HepG2 (cell line): Measurements from ENCODE around the gene AGR3. TPM values are rescaled to one million over a fixed set of nuclear protein-coding genes. Genes with fewer than 3 reads are reported as not detected.

Experiments used
- ATAC-seq: fragments of 200-7000 bp; cut with Tn5 transposase; 3 replicates; pipeline ENCODE4 v1.9.1; 2020; ENCODE audit warnings: mild to moderate bottlenecking, moderate library complexity
- BruUV-seq: library from RNA; stranded (reverse); fragments of 400-500 nt; replicated peaks from 2 replicates; lab custom pipeline; 2021; lab: Mats Ljungman, UMichigan
- CTCF ChIA-PET: fragments of 300-600 bp; formaldehyde crosslinking; extraction: SDS; loops from one replicate; lab custom pipeline; 2021; ENCODE audit warnings: low total read pairs, inconsistent platforms, low intra/inter-chr PET ratio; lab: Yijun Ruan, JAX
- POLR2A ChIA-PET: fragments of 350-600 bp; sonication (Branson Sonifier 250); formaldehyde crosslinking; loops from one replicate; lab custom pipeline; 2020; ENCODE audit warnings: antibody characterized with exemption, inconsistent platforms; lab: Yijun Ruan, JAX
- DNase-seq: peaks from one replicate; pipeline ENCODE4 v3.0.0-alpha.2; 2015; ENCODE audit warnings: low spot score
- FAIRE-seq: peaks from 3 replicates; lab custom pipeline; 2011; peaks lifted over from hg19 to GRCh38; lab: Jason Lieb, UNC
- H2AFZ ChIP-seq: one replicate; pipeline ENCODE4 v1.6.1; 2011; ENCODE audit warnings: low read length, inconsistent platforms
- H3K27ac ChIP-seq: fragments of 300-600 bp; 3 replicates; pipeline ENCODE4 v1.8.0; 2011; ENCODE audit warnings: mixed run types, mild to moderate bottlenecking, mixed read lengths, low read length, inconsistent platforms; ENCODE audit not compliant: insufficient read depth; ENCODE audit errors: extremely low read length
- H3K27me3 ChIP-seq, 2 experiments: fragments of 200-600 bp in 1 of 2; 2 replicates in 1 of 2; 3 replicates in 1 of 2; pipeline versions ENCODE4 v1.6.0 to v1.8.0; 2011; ENCODE audit warnings: low read length in 2 of 2, mild to moderate bottlenecking in 2 of 2, moderate library complexity in 2 of 2, inconsistent platforms in 1 of 2; ENCODE audit not compliant: insufficient read depth in 2 of 2, control insufficient read depth in 1 of 2
- H3K36me3 ChIP-seq, 2 experiments: fragments of 200-600 bp in 1 of 2; replicated peaks in 1 of 2; 2 replicates in 1 of 2; 3 replicates in 1 of 2; pipeline versions ENCODE4 v1.5.1 to v1.8.0; 2011; ENCODE audit warnings: low read length in 2 of 2, inconsistent platforms in 1 of 2; ENCODE audit not compliant: insufficient read depth in 2 of 2, control insufficient read depth in 1 of 2
- H3K4me1 ChIP-seq: 2 replicates; pipeline ENCODE4 v1.5.1; 2012; ENCODE audit warnings: low read length, inconsistent platforms; ENCODE audit not compliant: insufficient read depth
- H3K4me2 ChIP-seq: 2 replicates; pipeline ENCODE4 v1.6.0; 2011; ENCODE audit warnings: low read depth, low read length, inconsistent platforms
- H3K4me3 ChIP-seq, 3 experiments: fragments of 200-600 bp in 1 of 3; sonication (generic), shearing (Covaris generic) in 1 of 3; replicated peaks in 1 of 3; 2 replicates each; pipeline ENCODE4 v1.5.1; 2011 to 2016; ENCODE audit warnings: low read length in 3 of 3, inconsistent platforms in 2 of 3, low read depth in 2 of 3, mild to moderate bottlenecking in 2 of 3, control low read depth in 1 of 3, mixed read lengths in 1 of 3; ENCODE audit not compliant: insufficient read depth in 1 of 3
- H3K79me2 ChIP-seq: one replicate; pipeline ENCODE4 v1.6.1; 2011; ENCODE audit warnings: low read length, inconsistent platforms; ENCODE audit not compliant: insufficient read depth
- H3K9ac ChIP-seq: 2 replicates; pipeline ENCODE4 v1.6.0; 2011; ENCODE audit warnings: mild to moderate bottlenecking, low read depth, low read length, inconsistent platforms; ENCODE audit not compliant: insufficient read depth
- H3K9me3 ChIP-seq: 2 replicates; pipeline ENCODE4 v1.5.1; 2012; ENCODE audit warnings: mild to moderate bottlenecking, low read length
- H4K20me1 ChIP-seq: 2 replicates; pipeline ENCODE4 v1.6.0; 2011; ENCODE audit warnings: inconsistent platforms, mild to moderate bottlenecking, low read length, moderate library complexity; ENCODE audit not compliant: insufficient read depth
- ATF2 ChIP-seq: sonication (generic); formaldehyde crosslinking; IDR thresholded peaks from 2 replicates; pipeline ENCODE4 v1.4.0; 2020; ENCODE audit warnings: missing genetic modification reagents
- JUN ChIP-seq: sonication (generic); formaldehyde crosslinking; IDR thresholded peaks from 2 replicates; pipeline ENCODE4 v1.4.0; 2020; ENCODE audit warnings: mild to moderate bottlenecking, missing genetic modification reagents
- MAZ ChIP-seq, 2 experiments: sonication (generic) in 1 of 2; formaldehyde crosslinking in 1 of 2; IDR thresholded peaks; 2 replicates each; pipeline versions ENCODE4 v1.5.0 to v1.6.1; 2012 to 2020; ENCODE audit warnings: low read depth in 2 of 2, mild to moderate bottlenecking in 2 of 2, borderline replicate concordance in 1 of 2, improper control_type of control experiment in 1 of 2, low read length in 1 of 2, missing genetic modification reagents in 1 of 2, moderate library complexity in 1 of 2
- MZF1 ChIP-seq: sonication (generic); formaldehyde crosslinking; IDR thresholded peaks from 2 replicates; pipeline ENCODE4 v1.8.1; 2023; ENCODE audit warnings: mild to moderate bottlenecking, missing genetic modification reagents, borderline replicate concordance
- ZNF280B ChIP-seq: sonication (generic); formaldehyde crosslinking; IDR thresholded peaks from 2 replicates; pipeline ENCODE4 v1.5.0; 2020; ENCODE audit warnings: missing genetic modification reagents, mild to moderate bottlenecking, borderline replicate concordance
- ZNF337 ChIP-seq: sonication (generic); formaldehyde crosslinking; IDR thresholded peaks from 2 replicates; pipeline ENCODE4 v1.5.1; 2020; ENCODE audit warnings: missing genetic modification reagents, low read depth, mild to moderate bottlenecking, borderline replicate concordance
- ZNF431 ChIP-seq: sonication (generic); formaldehyde crosslinking; IDR thresholded peaks from 2 replicates; pipeline ENCODE4 v1.9.0; 2022; ENCODE audit warnings: missing genetic modification reagents, low read depth, mild to moderate bottlenecking, borderline replicate concordance
- whole genome bisulfite sequencing: methylation state at CpG from one replicate; pipeline ENCODE4 v1.1.6; 2017; ENCODE audit warnings: low lambda C conversion rate; 5-methylcytosine and 5-hydroxymethylcytosine counted together
- in situ Hi-C: cut with HindIII; loops from 2 replicates; pipeline ENCODE4 v1.10.0; 2017; ENCODE audit warnings: low pct_unique_long_range_greater_than_20kb; ENCODE audit not compliant: extremely low pct_ligation_motif_present
- intact Hi-C: fragments of 100-400 bp; cut with micrococcal nuclease; formaldehyde crosslinking; loops from one replicate; pipeline ENCODE4 v1.10.0; 2022; ENCODE audit not compliant: unreplicated experiment
- polyA plus RNA-seq, 8 experiments: library from polyadenylated mRNA; depleted of rRNA in 3 of 8; stranded (reverse) in 7 of 8; unstranded in 1 of 8; fragments of >200 nt; fragmentation: Illumina TruSeq in 4 of 8; extraction: Trizol in 4 of 8; gene quantifications; 2 replicates each; pipeline versions ENCODE4 v1.2.1 to v1.2.3, GENCODE V29; 2011 to 2016; ENCODE audit warnings: low read depth in 4 of 8, missing spikeins in 1 of 8, mixed read lengths in 1 of 8; ENCODE audit not compliant: insufficient read depth in 1 of 8
- total RNA-seq, 5 experiments: library from RNA; depleted of rRNA; stranded (reverse); fragments of >200 nt; fragmentation: Illumina TruSeq; extraction: Trizol; gene quantifications; 2 replicates each; pipeline ENCODE4 v1.2.3, GENCODE V29; 2016; ENCODE audit warnings: low read depth in 1 of 5
- TF ChIP-seq, protein P1 (sequence below): IDR thresholded peaks from 2 replicates; pipeline ENCODE4 v1.6.1; 2012; ENCODE audit warnings: low read length, improper control_type of control experiment

AGR3 gene
- total and polyA plus RNA-seq, 2 of the 13 experiments (the other 11 are each of a cell fraction or from before 2014, with no cell fraction given): not detected

DNA sequence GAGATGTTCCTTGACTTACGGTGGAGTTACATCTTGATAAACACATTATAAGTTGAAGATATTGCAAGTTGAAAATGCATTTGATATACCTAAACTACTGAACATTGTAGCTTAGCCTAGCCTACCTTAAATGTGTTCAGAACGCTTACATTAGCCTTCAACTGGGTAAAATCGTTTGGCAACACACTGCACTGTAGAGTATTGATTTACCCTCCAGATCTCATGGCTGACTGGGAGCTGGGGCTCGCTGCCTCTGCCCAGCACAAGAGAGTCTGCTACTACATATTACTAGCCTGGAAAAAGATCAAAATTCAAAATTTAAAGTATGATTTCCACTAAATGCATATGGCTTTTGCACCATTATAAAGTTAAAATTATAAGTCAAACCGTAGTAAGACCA, 7.5 kb upstream of the AGR3 start:
- CTCF ChIA-PET: no interaction called here
- Histone ChIP-seq H3K79me2 (no peaks in the 10 kb centered on the region), H4K20me1 (no peaks in the 10 kb centered on the region), H3K4me1 (no peaks in the 10 kb centered on the region), H3K9me3 (no peaks in the 10 kb centered on the region), H3K27ac (no peak overlapping the region), H3K27me3 (no peaks in the 10 kb centered on the region), H3K4me3 (no peak overlapping the region), H3K36me3 (no peaks in the 10 kb centered on the region), H2AFZ (no peak overlapping the region), H3K4me2 (no peak overlapping the region), H3K9ac (no peak overlapping the region)
- POLR2A ChIA-PET: no interaction called here
- intact Hi-C loops (no loop called here), in situ Hi-C loops (no loop called here)
- FAIRE-seq (no peak), ATAC-seq (peak; percentile 71), DNase-seq (no peak)
- no peak for TF ChIP-seq MZF1
- TF ChIP-seq JUN (CRISPR knock-in tag): no peak
- no peak for TF ChIP-seq ZNF280B (CRISPR knock-in tag)
- no peak for TF ChIP-seq ZNF431
- TF ChIP-seq ZNF337 (CRISPR knock-in tag): no peak
- TF ChIP-seq, protein P1, sequence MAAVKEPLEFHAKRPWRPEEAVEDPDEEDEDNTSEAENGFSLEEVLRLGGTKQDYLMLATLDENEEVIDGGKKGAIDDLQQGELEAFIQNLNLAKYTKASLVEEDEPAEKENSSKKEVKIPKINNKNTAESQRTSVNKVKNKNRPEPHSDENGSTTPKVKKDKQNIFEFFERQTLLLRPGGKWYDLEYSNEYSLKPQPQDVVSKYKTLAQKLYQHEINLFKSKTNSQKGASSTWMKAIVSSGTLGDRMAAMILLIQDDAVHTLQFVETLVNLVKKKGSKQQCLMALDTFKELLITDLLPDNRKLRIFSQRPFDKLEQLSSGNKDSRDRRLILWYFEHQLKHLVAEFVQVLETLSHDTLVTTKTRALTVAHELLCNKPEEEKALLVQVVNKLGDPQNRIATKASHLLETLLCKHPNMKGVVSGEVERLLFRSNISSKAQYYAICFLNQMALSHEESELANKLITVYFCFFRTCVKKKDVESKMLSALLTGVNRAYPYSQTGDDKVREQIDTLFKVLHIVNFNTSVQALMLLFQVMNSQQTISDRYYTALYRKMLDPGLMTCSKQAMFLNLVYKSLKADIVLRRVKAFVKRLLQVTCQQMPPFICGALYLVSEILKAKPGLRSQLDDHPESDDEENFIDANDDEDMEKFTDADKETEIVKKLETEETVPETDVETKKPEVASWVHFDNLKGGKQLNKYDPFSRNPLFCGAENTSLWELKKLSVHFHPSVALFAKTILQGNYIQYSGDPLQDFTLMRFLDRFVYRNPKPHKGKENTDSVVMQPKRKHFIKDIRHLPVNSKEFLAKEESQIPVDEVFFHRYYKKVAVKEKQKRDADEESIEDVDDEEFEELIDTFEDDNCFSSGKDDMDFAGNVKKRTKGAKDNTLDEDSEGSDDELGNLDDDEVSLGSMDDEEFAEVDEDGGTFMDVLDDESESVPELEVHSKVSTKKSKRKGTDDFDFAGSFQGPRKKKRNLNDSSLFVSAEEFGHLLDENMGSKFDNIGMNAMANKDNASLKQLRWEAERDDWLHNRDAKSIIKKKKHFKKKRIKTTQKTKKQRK: no peak
- no peak for TF ChIP-seq ATF2 (CRISPR knock-in tag)
- no peak for TF ChIP-seq MAZ (IDR thresholded peaks at IDR 0.05; ENCODE audit: borderline replicate concordance, low read depth, low read length)
- no peak for TF ChIP-seq MAZ (CRISPR knock-in tag; IDR thresholded peaks at IDR 0.05; ENCODE audit: low read depth)
- WGBS: 19% methylated on average over 5 of the region's 5 CpGs
- BruUV-seq: no TSS peak
